GM19467 (cell line): Measurements from ENCODE around the gene ACACA.

ENCODE experiments used
- ATAC-seq: cut with Tn5 transposase; IDR thresholded peaks from one replicate; pipeline ENCODE4 v1.9.1; 2021; ENCODE audit warnings: mild to moderate bottlenecking, moderate library complexity; ENCODE audit not compliant: unreplicated experiment

The ACACA gene

DNA sequence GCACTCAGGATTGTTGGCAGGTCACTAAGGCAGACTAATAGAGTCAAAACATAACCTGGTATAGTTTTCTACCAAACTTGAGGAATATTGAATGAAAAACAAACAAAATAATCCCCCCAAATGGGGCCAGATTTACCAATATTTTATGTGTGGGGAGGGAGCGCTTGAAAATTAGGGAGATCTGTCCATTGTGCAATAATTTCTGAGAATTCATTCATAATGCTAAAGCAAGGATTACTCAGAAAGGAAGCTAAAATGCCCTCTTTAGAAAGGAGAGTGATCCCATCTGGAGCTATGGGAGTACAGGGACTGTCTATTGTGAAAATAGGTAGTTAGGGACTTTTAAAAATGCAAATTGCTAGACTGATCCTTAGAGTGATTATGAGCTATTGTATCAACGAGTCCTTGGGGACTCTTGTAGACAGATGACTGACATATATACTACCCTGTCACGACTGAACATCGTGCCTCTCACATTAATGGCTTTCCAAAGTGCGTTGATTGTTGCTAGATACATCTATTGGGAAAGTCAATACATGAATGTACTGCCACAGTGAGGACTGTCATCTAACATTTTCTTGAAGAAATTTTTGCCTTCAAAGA, 264.2 kb downstream of the ACACA start:
- ATAC-seq, result no peak

DNA sequence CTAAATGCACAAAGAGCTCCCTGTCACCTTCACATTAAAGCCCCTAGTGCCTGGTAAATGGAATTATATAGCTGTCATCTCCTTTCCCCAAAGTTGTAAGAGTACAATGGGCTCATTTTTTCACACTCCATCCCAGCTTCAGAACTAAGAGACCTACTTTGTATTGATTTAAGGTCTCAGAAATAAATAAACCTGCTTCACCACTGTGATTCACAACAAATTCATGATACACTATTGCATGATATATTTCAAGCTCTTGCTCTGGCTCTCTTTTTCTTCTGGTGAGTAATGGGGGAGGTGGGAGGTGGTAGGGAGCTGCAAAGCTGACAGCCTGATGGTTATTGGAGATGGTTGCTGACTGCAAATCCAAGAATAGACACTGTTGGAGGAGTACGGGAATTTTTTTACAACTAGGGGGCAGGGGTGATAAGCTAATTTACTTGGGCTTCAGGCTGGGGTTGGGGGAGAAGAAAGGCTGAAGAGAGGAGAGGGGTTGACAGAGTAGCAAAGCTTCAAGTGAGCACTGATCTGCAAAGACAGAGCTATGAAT, 268.0 kb downstream of the ACACA start:
- ATAC-seq, result no peak

DNA sequence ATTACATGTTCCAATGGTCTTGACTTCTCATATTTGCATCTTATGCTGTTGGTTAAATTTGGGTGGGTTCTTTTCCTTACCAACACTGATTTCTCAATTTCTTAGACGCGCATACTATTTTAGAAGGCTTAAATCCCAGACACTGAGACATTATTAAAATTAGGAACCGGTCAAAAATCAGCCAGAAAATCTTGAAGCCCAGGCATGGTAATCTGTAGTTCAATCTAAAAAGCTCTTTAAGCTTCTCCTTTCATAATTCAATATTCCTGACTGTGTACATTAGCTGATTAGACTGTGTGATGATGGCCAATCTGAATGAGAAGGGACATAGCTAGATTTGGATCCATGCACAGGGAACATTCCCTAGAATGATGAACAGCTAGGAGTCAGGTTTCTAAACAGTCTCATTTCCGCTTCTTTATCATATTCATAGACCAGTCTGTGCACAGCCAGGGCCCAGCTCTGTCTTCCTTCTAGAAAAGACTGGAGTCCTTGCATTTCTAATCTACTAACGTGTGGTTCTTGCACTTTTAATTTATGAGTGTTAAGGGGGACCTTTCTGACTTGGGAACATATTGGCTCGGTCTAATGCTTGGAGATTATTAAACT, 268.6 kb downstream of the ACACA start:
- no peak for ATAC-seq

DNA sequence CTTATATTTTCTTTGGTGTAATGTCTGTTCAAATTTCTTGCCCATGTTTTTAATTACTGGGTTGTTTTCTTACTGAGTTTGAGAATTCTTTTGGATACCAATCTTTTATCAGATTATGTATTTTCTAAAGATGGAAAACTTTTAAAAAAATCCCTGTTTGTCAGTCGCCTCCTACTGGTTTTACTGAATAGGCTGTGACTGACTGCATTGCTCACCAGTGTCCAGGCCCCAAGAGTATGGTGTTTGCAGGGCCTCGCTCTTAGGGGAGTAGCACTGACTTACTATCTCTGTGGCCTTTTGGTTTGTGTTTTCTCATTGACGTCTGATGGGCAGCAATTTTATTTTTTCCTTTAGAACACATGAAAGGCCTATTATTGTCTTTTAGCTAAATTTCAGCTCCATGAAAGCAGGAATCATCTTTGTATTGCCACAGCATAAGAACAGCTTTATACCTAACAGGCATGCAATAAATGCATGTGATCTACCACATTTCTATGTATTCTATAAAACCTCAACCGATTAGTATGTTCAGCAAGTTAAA, 269.5 kb downstream of the ACACA start:
- no peak for ATAC-seq

DNA sequence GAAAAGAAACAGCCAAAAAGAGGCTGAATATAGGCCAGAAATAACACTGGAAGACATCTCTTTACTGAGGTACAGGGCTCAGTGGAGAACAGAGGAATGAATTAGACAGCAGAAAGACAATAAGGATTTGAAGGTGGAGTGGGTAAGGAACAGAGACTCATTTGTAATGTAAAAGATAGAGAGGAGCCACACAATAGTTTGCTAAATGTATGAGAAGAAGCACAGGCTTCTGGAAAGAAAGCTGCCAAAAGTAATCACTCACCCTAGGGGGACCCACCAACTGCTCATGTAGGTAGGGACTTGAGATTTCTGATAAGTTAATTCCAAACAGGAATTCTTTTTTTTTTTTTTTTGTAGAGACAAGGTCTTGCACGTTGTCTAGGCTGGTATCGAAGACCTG, 271.1 kb downstream of the ACACA start:
- ATAC-seq, result no peak

DNA sequence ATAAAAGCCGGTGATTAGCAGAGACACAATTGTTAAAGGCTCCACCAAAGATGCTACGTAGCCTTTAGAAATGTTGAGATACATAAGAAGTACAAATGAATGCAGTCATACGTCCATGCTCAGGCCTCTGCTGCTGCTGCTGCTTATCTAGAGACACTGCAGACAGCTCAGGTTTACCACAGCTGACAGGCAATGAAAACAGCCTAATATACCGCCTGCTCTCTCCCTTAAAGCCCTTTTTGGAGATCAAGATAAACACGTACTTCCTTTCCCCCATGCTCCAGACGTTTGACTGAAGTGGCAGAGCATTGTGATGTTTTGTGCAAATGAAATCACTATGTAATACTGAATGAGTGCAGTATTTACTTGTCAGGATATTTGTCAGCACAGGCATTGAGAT, 272.6 kb downstream of the ACACA start:
- ATAC-seq, result no peak

DNA sequence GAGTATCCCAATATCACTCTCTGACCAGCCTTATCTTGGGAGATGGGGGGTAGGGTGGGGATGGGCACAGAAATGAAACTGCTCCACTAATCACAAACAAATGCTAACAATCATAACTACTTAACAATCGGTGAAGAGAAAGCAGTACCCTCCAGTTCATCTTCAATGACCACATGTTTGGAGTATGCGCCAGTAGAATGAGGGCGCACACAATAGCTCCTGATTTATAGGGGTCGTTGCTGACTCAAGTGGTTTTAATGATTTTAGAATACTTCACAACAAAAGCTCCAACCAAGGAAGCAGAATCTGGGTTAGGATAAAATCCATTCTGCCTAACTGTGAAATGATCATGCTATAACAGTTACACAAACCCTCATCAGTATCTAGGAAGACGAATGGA, 273.5 kb downstream of the ACACA start:
- no peak for ATAC-seq

DNA sequence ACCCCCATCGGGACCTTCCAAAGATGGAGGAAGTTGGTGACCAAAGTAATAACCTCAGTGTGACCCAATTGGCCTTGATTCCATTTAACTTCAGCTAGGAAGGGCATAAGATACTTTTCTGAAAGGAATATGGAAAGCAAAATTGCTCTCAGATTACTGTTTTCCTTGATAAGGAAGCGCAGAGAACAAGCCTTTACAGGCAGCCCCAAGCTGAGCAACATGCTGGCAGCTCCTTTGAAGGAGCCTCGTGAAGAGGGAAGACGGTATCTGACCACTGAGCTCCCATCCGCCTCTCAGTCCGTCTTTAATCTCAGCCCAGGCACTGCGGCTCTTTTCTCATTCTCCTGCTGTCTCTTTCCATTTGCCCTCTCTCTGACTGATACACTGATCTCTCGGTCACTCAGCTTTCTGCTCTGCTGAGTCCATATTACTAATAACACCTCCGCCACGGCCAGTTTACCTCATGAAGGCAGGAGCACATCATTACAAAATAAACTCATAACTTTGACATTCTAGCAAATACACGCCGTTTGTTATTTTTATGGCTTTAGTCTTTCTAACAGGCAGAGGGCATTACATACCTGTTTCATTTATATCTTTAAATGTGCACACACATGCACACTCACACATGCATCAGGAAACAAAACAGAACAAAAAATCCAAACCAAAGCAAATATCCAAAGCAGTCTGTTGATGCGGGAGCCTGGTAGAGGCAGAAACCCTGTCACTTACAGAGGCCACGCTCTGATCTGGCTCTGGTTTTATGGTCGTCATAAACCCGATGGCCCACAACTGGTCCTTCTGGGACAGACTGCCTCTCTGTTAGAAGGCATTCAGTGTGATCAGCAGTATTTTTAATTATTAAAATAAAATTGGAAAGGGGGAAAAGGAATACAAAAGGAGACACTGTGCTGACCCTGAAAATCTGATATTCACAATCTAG, 274.7 kb downstream of the ACACA start:
- ATAC-seq, result no peak

DNA sequence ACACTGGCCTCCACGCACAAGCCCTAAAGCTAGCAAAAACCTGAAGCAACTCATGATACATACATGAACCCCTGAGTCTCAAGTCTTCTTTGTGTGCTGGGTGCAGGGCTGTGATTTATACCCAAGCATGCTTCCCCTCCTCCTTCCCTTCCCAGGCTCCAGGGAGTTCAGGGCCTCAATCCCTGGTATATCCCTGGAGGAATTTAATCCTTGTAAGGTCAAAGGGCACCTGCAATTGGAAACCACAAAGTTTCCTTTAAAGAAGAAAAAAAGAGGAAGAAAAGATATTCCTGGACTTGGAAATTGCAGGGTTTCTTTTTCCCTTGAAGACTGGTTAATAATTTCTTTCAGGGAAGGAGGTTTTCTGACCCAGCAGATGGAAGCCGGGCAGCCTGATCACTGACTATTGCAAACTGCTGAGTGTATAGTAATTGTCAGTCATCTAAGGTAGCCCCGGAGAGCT, 275.6 kb downstream of the ACACA start:
- ATAC-seq, result no peak

DNA sequence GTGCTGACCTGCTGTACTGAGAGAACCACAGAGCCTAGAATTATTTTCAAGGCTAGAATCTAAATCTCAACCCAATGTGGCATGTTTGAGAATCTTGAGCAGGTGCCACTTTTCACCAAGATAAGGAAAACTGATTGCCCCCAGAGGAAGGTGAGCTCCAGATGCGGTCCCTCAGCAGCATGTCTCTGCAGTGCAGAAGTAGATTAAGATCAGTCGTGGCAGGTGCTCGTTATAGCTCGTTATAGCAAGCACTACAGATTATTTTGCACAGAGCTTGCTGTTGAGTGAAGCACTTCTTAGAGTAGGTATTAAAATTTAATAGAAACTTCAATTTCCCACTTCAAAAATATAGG, 281.8 kb downstream of the ACACA start:
- no peak for ATAC-seq

DNA sequence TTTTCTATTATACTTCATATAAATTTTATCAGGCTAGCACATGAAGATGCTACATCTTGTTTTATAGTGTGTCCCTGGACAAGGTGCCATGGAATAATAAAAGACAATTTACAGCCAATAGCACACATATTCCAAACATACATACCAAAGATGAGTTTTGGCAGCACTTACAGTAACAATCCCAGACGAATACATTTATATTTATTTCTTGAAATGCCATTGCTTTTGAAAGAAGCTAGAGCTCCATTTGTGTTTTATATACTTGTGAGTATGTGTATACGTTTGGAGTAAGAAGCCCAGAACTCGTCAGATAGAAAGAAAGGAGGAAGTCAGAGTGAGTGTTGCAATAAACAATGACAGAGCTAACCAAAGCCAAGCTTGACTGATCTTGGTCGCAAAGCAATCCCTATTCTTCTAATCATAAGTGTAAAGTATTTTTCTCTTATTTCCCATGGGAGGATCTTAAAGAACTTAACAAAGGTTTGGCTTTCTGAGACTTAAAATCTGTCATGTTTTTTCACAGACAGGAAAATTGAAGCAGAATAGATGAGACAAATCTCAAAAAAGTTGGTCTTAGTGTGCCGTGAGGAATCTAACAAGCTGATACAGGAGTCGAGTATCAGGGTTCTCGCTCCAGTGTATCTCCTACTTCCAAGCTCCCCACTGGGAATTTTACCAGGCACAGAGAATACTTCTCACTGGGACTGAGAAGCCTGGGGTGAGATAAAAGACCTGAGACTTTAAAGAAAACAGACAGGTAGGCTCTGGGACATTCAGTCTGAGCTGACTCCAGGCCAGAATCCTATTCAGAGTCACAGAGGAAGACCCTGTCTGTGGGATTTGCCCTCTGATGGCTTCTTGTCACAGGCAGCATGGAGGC, 282.5 kb downstream of the ACACA start:
- ATAC-seq, result no peak

DNA sequence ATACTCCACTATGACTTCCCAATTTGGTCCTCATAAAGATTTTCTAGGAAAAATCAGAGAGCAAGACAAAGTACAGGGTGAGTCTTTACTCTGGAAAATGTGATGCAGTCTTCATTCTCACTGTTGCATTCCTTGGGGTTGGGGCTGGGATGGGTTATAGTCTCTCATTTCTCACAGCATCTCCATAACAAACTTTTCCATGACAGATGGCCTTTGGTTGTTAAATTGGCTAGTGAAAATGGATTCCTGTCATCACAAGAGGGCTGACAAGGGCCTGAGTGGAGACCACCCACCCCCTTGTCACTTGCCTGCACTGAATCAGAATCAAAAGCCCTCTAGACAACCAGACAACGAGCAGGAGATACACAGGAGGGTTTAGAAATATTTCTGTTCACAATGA, 283.2 kb downstream of the ACACA start:
- no peak for ATAC-seq

DNA sequence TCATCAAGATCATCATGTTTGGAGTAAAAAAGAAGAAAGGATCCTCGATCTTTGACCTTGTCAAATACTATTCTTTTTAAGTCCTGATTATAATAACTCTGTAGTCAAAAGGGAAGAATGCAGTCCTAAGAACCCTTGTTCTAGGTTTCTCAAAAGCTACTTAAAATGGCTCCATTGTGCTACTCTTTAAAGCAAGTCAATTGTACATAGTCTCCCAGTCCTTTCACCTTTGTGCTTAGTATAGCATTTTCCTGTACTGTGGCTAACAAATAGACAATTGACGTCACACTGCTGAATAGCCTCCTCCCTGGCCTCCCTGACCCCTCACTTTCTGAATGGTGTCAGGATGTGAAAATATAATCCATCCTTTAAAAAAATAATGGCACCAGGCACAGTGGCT, 285.0 kb downstream of the ACACA start:
- no peak for ATAC-seq

DNA sequence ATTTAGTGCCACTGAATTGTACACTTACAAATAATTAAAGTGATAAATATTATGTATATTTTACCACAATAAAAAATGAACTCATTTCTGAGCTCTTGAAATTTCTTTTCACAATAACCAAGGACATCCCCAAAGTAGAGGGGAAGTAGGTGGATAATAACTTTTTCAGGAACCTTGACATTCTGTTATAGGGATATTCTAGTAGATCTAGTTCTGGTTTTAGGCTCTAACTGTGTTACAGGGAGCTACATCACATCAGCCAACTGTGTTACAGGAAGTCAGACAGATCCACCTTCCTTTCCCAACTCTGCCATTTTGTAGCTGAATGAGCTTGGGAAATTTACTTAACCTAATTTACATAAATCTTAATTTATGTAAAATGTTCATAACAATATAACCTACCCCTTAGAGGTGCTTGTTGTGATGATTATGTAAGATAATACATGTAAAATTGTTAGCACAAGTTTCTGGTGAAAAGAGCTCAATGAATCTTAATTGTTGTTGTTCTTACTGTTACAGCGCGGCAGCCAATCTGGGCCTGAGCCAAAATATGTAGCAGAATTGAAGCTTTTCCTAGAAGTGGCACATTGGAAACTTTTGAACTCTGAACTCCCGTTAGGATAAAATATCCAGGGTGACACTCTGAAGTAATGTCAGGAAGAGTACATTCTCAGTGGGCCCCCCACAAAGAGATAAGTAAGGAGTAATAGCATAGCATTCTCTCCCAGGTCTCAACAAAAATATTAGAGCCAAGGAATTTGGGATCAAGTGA, 288.1 kb downstream of the ACACA start:
- no peak for ATAC-seq

DNA sequence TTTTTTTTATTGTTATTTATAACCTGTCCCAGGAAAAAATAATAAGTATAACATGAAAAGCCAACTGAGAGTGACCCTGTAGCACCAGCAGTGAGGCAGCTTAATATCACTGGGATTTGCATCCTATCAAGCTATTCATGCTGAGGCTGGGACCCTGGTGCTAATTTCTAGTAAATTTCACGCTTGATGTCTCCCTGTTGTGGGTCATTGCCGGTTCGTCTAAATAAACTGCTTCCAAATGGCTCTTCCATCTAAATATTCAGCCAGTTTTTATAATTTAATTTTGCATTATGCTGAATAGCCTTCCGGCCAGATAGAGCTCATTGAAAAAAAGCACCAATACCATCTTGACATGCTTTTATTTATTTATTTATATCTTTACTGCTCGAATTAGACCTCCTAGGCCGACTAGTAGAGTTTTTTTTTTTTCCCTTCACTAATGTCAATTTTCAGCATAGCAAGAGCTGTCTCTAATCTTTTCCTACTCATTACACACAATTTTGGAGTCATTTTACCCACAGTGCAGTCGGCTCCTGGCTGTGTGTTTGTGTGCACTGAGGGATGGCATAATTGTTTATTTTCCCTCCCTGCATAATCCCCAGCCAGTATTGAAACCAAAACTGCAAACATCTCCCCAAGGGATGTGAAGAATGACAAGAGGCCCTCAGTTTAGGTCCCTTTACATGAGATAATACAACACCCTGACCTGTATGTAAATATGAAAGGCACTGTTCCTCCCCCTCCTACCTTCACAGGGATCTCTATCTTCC, 289.1 kb downstream of the ACACA start:
- no peak for ATAC-seq

DNA sequence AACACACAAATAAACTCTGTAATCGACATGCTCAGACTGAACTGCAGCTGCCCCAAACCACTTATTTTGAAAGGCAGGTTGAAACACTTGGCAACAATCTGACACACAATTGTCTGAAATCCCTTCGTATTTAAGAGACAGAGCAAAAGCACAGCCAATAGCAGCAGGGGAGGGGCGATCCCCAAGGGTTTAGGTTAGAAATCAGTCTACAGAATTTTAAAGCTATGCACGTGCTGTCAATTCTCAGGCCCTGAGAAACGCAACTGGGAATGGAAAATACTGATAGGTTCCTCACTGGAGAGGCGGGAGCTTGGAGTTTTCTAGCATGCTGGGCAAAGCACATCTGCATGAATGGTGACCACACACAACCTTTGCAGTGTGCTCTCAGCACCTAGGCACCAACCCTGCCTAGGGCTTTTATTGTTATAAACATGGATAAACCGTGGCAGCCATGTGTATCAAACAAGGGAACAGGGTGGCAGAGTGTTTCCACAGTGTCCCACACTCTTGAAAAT, 289.9 kb downstream of the ACACA start:
- no peak for ATAC-seq

DNA sequence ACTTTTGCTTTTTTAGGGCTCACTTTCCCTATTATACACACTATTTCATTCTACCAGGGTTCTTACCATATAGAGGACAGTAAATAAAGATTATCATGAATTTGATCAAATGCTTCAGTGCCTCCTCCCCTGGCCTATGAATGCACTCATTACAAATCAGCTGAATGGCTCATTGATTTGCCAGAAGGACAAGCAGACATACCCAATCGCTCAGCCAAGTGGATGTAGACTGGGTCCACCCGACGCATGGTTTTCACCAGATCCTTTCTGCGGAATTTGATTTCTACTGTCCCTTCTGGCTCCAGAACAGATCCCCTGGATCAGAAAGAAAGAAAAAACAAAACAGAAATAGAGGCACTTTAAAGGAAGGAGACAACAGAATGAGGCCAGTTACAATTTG, 295.3 kb downstream of the ACACA start:
- no peak for ATAC-seq

DNA sequence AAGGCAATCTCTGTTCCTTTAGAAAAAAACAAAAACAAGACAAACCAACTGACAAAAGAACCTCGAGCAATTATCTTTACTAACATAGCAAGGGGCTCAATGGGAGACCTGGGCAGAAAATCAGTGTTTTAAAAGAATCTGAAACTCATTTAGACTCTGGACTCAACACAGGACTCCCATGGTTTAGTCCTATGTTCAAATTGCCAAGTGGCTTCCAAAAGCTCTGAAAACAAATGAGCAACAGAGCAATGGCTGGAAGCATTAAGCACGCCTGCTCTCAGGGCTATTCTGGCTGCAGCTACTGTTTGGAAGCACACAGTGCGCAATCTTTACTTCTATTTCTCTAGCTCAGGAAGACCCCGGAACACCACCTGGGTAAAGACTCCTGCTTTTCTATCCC, 295.9 kb downstream of the ACACA start:
- ATAC-seq, result no peak
